ENCODE measurements around the gene DUSP8.
"Not testable (repeated sequence)": the region's sequence is repeated elsewhere in the genome, so short reads cannot be mapped to it uniquely, and the experiment has no call there.

- TF ChIP-seq CTCF (conservative IDR thresholded peaks at IDR 0.05); ZFX (IDR thresholded peaks at IDR 0.05): not testable (repeated sequence)
These were observed 26.3 kb upstream of the DUSP8 start for GRCh38 chr11:1598406-1598805.

All from C4-2B (cell line).